ENCODE results near the gene UBE4A. TPM values are rescaled to one million over a fixed set of nuclear protein-coding genes. Genes with fewer than 3 reads are reported as not detected.

UBE4A gene, protein sequence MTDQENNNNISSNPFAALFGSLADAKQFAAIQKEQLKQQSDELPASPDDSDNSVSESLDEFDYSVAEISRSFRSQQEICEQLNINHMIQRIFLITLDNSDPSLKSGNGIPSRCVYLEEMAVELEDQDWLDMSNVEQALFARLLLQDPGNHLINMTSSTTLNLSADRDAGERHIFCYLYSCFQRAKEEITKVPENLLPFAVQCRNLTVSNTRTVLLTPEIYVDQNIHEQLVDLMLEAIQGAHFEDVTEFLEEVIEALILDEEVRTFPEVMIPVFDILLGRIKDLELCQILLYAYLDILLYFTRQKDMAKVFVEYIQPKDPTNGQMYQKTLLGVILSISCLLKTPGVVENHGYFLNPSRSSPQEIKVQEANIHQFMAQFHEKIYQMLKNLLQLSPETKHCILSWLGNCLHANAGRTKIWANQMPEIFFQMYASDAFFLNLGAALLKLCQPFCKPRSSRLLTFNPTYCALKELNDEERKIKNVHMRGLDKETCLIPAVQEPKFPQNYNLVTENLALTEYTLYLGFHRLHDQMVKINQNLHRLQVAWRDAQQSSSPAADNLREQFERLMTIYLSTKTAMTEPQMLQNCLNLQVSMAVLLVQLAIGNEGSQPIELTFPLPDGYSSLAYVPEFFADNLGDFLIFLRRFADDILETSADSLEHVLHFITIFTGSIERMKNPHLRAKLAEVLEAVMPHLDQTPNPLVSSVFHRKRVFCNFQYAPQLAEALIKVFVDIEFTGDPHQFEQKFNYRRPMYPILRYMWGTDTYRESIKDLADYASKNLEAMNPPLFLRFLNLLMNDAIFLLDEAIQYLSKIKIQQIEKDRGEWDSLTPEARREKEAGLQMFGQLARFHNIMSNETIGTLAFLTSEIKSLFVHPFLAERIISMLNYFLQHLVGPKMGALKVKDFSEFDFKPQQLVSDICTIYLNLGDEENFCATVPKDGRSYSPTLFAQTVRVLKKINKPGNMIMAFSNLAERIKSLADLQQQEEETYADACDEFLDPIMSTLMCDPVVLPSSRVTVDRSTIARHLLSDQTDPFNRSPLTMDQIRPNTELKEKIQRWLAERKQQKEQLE
- 49.2 and 49.8 TPM in 2 replicates for total RNA-seq
- long read RNA-seq, full-length matches to known transcripts: 23 of 142 reads
- long read RNA-seq, partial matches to known transcripts: 65 of 142 reads
- long read RNA-seq, other reads (novel, unspliced or antisense): 54 of 142 reads

- peaks cover 8% of the 10 kb centered on the region for H3K4me1 Mint-ChIP-seq (ENCODE audit: low read depth)
- H3K27ac Mint-ChIP-seq: peak within 1 kb of the TSS; percentile 93
- peak within 1 kb of the TSS; percentile 93 for H3K4me3 Mint-ChIP-seq (ENCODE audit: low read depth)
- peaks cover 15% of the 10 kb centered on the region for H3K27me3 Mint-ChIP-seq
- TF ChIP-seq, protein P1, sequence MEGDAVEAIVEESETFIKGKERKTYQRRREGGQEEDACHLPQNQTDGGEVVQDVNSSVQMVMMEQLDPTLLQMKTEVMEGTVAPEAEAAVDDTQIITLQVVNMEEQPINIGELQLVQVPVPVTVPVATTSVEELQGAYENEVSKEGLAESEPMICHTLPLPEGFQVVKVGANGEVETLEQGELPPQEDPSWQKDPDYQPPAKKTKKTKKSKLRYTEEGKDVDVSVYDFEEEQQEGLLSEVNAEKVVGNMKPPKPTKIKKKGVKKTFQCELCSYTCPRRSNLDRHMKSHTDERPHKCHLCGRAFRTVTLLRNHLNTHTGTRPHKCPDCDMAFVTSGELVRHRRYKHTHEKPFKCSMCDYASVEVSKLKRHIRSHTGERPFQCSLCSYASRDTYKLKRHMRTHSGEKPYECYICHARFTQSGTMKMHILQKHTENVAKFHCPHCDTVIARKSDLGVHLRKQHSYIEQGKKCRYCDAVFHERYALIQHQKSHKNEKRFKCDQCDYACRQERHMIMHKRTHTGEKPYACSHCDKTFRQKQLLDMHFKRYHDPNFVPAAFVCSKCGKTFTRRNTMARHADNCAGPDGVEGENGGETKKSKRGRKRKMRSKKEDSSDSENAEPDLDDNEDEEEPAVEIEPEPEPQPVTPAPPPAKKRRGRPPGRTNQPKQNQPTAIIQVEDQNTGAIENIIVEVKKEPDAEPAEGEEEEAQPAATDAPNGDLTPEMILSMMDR (IDR thresholded peaks at IDR 0.05; ENCODE audit: unreplicated experiment): no peak
- peak; percentile 87 for DNase-seq (ENCODE audit: low spot score, unreplicated experiment)
- H3K9me3 Mint-ChIP-seq (ENCODE audit: low read depth): no peaks in the 10 kb centered on the region
- H3K36me3 Mint-ChIP-seq (ENCODE audit: insufficient read depth): no peaks in the 10 kb centered on the region
Observed at GRCh38 chr11:118359295-118359958, at the start of gene UBE4A. UBE4A (plus strand) TSS chr11:118359600; CDS start chr11:118365081, 5,481 bp downstream.

GRCh38 chr11:118310271-118310670, 49.1 kb upstream of the UBE4A start:
- TF ChIP-seq, protein P1 (IDR thresholded peaks at IDR 0.05; ENCODE audit: unreplicated experiment): no peak
- no peak overlapping the region for H3K27ac Mint-ChIP-seq
- no peak for DNase-seq (ENCODE audit: low spot score, unreplicated experiment)
- H3K27me3 Mint-ChIP-seq: peaks cover 15% of the 10 kb centered on the region
- no peaks in the 10 kb centered on the region for H3K9me3 Mint-ChIP-seq (ENCODE audit: low read depth)
- no peak overlapping the region for H3K4me3 Mint-ChIP-seq (ENCODE audit: low read depth)
- peaks cover 13% of the 10 kb centered on the region for H3K4me1 Mint-ChIP-seq (ENCODE audit: low read depth)
- H3K36me3 Mint-ChIP-seq (ENCODE audit: insufficient read depth): no peaks in the 10 kb centered on the region

- no peak for DNase-seq (ENCODE audit: low spot score, unreplicated experiment)
- Mint-ChIP-seq H3K9me3 (ENCODE audit: low read depth) (no peaks in the 10 kb centered on the region), H3K4me1 (ENCODE audit: low read depth) (peaks cover 19% of the 10 kb centered on the region), H3K27ac (no peak overlapping the region), H3K36me3 (ENCODE audit: insufficient read depth) (no peaks in the 10 kb centered on the region), H3K27me3 (peaks cover 12% of the 10 kb centered on the region), H3K4me3 (ENCODE audit: low read depth) (no peak overlapping the region)
- TF ChIP-seq, protein P1 (IDR thresholded peaks at IDR 0.05; ENCODE audit: unreplicated experiment): no peak
Observed at GRCh38 chr11:118310781-118311485, 48.5 kb upstream of the UBE4A start.

GRCh38 chr11:118311518-118311917, 47.9 kb upstream of the UBE4A start:
- Mint-ChIP-seq H3K4me3 (ENCODE audit: low read depth) (no peak overlapping the region), H3K9me3 (ENCODE audit: low read depth) (no peaks in the 10 kb centered on the region), H3K36me3 (ENCODE audit: insufficient read depth) (no peaks in the 10 kb centered on the region), H3K4me1 (ENCODE audit: low read depth) (peaks cover 25% of the 10 kb centered on the region), H3K27me3 (peaks cover 11% of the 10 kb centered on the region), H3K27ac (no peak overlapping the region)
- DNase-seq (ENCODE audit: low spot score, unreplicated experiment): no peak
- TF ChIP-seq, protein P1 (IDR thresholded peaks at IDR 0.05; ENCODE audit: unreplicated experiment): no peak
